ES-I3 (cell line): ENCODE measurements around the gene EXOC3L4.
A peak's percentile ranks its signal among the peaks of the same experiment; 100 is the strongest.

Source experiments
- H3K36me3 ChIP-seq: 2 replicates; pipeline ENCODE4 v1.6.1; 2013; ENCODE audit warnings: mild to moderate bottlenecking, low read length, control low read depth, moderate library complexity; ENCODE audit not compliant: insufficient read depth
- H3K4me1 ChIP-seq: 2 replicates; pipeline ENCODE4 v1.6.1; 2013; ENCODE audit warnings: mild to moderate bottlenecking, control low read depth, low read length; ENCODE audit not compliant: insufficient read depth
- H3K9ac ChIP-seq: 2 replicates; pipeline ENCODE4 v1.6.1; 2013; ENCODE audit warnings: low read depth, mild to moderate bottlenecking, low read length, moderate library complexity
- H3K9me3 ChIP-seq: 2 replicates; pipeline ENCODE4 v1.6.1; 2013; ENCODE audit warnings: mild to moderate bottlenecking, low read length, moderate library complexity; ENCODE audit not compliant: control insufficient read depth, insufficient read depth

EXOC3L4 gene

DNA sequence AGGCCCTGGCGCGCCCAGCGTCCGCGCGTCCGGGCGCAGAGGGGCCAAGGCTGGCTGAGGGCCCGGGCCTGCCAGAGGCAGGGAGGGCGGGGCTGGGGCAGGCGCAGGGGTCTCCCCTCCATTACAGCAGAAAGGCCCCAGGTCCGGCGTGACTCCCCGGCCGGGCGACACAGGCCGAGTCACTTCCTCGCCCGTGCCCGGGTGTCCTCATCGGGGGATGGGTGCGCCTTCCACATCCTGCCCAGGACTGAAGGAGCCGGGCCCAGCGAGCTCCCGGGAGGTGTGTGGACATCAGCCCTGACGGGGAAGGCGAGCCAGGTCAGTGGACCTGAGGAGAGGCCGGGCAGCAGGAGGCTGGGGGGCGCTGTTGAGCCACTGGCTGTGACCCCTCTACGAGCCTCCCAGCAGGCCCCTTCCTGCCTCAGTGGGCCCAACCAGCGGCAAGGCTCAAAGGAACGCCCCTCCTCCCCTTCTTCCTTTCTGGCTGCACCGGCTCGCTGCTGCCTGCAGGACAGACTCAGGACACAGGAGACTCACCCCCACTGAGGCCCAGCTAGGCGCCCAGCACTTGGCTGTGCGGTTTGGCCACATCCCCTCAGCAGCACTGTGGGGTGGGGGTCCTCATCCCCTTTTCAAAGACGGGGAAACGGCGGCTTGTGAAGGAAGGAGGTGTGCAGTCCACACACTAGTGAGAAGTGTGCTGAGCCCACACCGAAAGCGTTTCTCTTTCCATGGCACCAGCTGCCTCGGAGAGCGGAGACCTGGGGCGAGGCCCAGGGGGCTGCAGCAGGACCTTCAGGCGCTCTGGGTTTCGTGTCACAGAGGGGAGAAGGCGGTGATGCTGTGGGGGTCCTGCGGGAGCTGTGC is 29.3 kb downstream of the EXOC3L4 start:
- Histone ChIP-seq H3K36me3 (no peaks in the 10 kb centered on the region; the same call in 1 of the 2 replicates), H3K9me3 (no peaks in the 10 kb centered on the region), H3K4me1 (peaks cover 11% of the 10 kb centered on the region; the same call in 1 of the 2 replicates), H3K9ac (peak overlapping the region; percentile 51; the same call in 1 of the 2 replicates)

DNA sequence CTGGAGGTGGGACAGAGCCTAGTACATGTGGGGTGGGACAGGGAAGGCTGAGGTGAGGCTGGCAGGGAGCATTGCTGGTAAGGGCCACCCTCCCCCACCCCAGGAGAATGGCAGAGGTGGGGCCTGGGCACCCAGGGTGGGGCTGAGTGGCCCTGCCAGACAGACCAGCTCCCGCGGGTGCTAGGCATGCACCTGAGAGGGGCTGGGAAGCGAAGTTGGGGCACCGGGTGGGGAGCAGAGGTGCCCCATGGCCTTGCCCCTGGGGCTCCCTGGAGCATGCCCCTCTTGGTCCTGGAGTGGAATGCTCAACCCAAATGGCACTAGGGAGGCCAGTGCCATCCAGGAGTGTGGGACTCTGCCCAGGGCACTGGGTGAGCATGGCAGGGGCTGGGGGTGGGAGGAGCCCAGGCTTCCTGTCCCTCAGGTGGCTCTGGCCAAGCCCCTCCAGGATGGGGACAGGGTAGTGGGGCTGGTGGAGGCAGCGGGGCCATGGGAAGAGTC is 30.0 kb downstream of the EXOC3L4 start:
- Histone ChIP-seq H3K4me1 (peaks cover 11% of the 10 kb centered on the region; the same call in 1 of the 2 replicates), H3K9me3 (no peaks in the 10 kb centered on the region), H3K9ac (no peak overlapping the region), H3K36me3 (no peaks in the 10 kb centered on the region; the same call in 1 of the 2 replicates)

DNA sequence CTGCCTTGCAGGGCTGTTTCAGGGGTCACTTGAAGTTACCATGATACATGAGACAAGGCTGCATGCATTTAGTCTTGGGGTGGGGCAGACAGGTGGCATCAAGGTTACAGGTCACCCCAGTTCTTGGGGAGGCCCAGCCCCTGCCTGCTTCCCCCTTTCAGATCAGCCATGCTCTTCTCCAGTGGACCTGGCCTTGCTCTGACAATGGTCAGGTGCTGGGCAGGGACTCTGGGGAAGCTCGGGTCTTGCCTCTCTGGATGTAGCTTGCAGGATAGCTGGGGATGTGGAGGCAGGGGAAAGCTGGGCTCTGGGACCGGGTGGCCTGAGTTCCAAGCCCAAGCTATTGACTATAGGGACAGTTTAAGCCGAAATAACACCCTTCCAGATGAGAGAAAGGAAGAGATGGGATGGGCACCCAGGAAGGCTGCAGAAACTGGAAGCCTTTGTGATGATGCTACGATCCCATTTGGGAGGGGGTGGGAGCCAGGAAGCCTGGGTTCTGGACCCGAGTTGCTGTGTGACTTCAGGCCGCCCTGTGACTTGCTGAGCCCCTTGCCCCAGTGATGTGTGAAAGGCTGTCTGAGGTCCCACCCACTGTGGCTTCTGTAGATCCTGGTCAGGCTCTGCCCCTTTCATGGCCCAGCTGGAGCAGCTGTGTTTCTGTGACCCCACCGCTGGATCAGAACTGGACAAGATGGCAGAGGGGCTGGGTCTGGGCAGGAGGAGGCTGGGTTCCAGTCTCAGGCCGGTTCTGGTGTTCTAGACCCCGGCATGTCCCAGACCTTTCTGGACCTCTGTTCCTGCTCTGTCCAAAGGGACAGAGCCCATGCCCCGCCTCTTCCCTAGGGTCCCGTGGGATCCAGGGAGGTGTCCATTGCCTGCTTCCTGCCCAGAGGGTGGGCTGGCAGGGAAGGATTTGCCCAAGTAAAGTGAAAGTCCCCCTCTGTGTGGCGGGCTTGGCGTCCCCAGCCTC is 30.9 kb downstream of the EXOC3L4 start:
- Histone ChIP-seq H3K9ac (no peak overlapping the region), H3K4me1 (peaks cover 11% of the 10 kb centered on the region; the same call in 1 of the 2 replicates)

DNA sequence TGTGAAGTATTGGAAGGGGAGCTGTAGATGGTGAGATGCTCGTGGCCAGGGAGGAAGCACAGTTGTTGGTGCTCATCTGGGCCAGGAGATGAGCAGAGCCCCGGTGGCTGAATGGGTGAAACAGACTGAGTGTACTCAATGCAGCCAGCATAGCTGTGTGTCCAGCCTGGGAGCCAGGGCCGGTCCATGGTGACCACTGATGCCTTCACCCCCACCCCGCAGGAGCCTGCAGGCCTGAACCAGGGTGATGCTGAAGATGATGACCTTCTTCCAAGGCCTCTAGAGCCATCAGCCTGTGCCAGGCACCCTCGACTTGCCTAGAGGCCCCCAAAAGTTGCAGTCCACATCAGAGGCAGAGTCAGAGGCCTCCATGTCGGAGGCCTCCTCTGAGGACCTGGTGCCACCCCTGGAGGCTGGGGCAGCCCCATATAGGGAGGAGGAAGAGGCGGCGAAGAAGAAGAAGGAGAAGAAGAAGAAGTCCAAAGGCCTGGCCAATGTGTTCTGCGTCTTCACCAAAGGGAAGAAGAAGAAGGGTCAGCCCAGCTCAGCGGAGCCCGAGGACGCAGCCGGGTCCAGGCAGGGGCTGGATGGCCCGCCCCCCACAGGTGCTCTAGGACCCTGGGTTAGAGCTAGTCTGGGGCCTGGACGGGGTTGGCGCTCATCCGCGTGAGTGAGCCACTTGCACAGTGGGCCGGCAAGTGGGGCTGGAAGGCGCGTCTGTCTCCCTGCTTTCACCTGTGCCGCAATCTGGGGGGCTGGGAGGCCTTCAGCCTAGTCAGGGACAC is 31.8 kb downstream of the EXOC3L4 start:
- Histone ChIP-seq H3K9ac (no peak overlapping the region), H3K36me3 (no peaks in the 10 kb centered on the region; the same call in 1 of the 2 replicates), H3K9me3 (no peaks in the 10 kb centered on the region), H3K4me1 (peaks cover 7% of the 10 kb centered on the region; the same call in 1 of the 2 replicates)

More for the DNA sequence above, 30.9 kb downstream of the EXOC3L4 start:
- Histone ChIP-seq H3K36me3 (no peaks in the 10 kb centered on the region; the same call in 1 of the 2 replicates), H3K9me3 (no peaks in the 10 kb centered on the region)

DNA sequence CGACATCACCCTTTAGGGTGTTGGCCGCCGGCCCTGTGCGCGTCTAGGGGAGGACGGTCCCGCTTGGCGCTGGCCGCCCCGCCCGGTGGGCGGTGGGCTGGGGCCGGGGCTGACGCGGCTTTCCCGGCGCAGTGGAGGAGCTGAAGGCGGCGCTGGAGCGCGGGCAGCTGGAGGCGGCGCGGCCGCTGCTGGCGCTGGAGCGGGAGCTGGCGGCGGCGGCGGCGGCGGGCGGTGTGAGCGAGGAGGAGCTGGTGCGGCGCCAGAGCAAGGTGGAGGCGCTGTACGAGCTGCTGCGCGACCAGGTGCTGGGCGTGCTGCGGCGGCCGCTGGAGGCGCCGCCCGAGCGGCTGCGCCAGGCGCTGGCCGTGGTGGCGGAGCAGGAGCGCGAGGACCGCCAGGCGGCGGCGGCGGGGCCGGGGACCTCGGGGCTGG is 32.4 kb downstream of the EXOC3L4 start:
- no peak overlapping the region for H3K9ac ChIP-seq
- H3K36me3 ChIP-seq, result no peaks in the 10 kb centered on the region; the same call in 1 of the 2 replicates
- H3K9me3 ChIP-seq, result no peaks in the 10 kb centered on the region
- H3K4me1 ChIP-seq, result peaks cover 4% of the 10 kb centered on the region; the same call in 1 of the 2 replicates

DNA sequence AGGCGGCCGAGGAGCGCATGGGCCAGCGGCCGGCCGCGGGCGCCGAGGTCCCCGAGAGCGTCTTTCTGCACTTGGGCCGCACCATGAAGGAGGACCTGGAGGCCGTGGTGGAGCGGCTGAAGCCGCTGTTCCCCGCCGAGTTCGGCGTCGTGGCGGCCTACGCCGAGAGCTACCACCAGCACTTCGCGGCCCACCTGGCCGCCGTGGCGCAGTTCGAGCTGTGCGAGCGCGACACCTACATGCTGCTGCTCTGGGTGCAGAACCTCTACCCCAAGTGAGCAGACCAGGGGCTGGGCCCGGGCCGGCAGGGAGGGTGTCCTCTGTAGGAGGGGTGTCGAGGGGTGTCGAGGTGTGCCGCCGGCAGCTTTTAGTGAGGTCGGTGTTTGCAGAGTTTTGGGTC is 32.8 kb downstream of the EXOC3L4 start:
- no peak overlapping the region for H3K9ac ChIP-seq
- H3K9me3 ChIP-seq, result no peaks in the 10 kb centered on the region

DNA sequence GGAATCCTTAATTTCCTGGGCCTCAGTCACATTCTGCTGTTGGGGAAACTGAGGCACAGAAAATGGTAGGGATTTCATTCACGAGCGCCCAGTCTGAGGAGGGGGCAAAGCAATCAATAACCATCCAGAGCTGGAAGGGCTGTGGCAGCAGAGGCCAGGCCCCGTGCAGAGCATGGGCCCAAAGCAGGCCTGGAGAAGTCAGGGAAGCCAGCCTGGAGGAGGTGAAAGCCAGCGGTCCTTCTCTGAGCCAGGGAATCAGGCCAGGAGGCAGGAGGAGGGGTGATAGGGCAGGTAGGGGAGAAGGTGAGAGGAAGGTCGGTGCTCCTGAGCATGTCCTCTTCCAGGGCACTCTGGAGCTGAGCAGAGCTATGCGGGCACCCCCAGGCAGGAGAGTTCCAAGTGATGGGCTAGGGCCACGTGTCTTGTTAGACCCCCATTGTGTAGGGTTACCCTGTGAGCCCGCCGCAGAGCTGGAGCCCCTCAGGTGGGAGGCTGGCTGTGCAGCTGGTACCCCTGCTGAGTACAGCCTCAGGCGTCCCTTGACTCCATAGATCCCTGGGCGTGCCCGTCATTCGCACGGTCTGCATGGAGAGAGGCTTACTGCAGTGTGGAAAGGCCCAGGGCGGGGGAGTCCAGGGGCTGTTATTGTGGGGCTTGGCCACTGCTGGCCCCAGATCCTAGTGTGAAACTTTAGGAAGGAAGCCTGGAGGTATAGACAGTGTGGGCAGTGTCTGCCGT is 33.5 kb downstream of the EXOC3L4 start:
- no peaks in the 10 kb centered on the region for H3K9me3 ChIP-seq
- no peak overlapping the region for H3K9ac ChIP-seq
- H3K36me3 ChIP-seq, result peaks cover 4% of the 10 kb centered on the region; the same call in 1 of the 2 replicates
- H3K4me1 ChIP-seq, result peaks cover 4% of the 10 kb centered on the region; the same call in 1 of the 2 replicates

More for the DNA sequence above, 32.8 kb downstream of the EXOC3L4 start:
- peaks cover 4% of the 10 kb centered on the region; the same call in 1 of the 2 replicates for H3K4me1 ChIP-seq
- no peaks in the 10 kb centered on the region; the same call in 1 of the 2 replicates for H3K36me3 ChIP-seq

DNA sequence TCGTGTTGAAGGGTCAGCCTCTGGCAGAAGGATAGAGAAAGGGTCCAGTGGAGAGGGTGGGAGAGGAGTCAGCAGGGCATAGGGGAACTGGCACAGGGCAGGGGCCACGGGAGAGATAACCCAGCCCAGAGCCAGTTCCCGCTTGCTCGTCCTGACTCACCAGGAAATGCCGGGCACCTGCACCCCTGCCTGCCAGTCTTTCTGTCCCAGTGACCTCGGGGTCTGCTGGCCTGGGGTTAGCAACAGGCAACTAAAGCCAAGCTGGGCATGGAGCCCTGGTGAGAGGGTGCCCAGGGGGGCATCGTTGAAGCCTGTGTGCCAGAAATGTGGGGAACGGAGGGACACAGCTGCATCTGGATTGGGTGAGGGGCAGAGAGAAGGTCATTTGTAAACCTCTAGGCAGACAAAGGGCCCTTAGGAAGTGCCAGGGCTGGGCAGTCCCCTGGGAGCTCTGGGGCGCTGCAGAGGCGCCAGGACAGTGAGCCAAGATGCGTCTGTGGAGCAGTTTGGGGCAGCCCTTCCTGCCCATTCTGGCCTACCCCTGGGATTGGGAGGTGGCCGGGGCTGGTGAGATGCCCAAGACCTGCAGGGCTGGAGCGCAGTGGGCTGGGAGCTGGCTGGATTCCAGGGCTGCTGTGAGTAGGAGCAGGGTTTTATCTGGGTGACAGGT is 34.2 kb downstream of the EXOC3L4 start:
- Histone ChIP-seq H3K9ac (no peak overlapping the region), H3K36me3 (peaks cover 4% of the 10 kb centered on the region; the same call in 1 of the 2 replicates), H3K9me3 (no peaks in the 10 kb centered on the region), H3K4me1 (peaks cover 4% of the 10 kb centered on the region; the same call in 1 of the 2 replicates)

DNA sequence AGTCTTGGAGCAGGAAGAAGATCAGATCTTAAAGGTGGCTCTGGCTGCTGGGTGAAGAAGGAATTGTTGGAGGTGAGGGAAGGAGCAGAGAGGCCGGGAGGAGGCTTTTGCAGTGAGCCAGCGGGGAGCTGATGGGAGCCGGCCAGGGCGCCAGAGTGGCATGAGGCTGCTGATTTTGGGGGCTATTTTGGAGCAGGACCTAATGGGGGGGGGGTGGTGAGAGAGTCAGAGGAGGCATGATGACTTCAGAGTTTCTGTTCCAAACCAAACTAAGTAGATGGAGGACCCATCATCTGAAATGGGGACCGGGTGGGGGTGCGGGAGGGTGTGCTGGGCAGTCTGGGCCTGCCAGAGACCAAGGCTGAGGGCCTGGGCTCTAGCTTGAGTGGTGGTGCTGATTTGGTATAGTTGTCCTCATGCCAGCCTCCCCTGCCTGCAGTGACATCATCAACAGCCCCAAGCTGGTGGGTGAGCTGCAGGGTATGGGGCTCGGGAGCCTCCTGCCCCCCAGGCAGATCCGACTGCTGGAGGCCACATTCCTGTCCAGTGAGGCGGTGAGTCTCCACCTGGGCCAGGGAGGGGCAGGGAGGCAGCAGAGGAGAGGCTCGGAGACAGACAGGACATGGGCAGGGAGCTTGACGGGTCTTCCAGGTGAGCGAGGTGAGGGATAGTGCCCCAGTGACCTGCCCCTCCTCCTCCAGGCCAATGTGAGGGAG is 34.9 kb downstream of the EXOC3L4 start:
- Histone ChIP-seq H3K36me3 (peaks cover 4% of the 10 kb centered on the region; the same call in 1 of the 2 replicates), H3K9ac (no peak overlapping the region), H3K4me1 (no peaks in the 10 kb centered on the region; the same call in 1 of the 2 replicates), H3K9me3 (no peaks in the 10 kb centered on the region)

DNA sequence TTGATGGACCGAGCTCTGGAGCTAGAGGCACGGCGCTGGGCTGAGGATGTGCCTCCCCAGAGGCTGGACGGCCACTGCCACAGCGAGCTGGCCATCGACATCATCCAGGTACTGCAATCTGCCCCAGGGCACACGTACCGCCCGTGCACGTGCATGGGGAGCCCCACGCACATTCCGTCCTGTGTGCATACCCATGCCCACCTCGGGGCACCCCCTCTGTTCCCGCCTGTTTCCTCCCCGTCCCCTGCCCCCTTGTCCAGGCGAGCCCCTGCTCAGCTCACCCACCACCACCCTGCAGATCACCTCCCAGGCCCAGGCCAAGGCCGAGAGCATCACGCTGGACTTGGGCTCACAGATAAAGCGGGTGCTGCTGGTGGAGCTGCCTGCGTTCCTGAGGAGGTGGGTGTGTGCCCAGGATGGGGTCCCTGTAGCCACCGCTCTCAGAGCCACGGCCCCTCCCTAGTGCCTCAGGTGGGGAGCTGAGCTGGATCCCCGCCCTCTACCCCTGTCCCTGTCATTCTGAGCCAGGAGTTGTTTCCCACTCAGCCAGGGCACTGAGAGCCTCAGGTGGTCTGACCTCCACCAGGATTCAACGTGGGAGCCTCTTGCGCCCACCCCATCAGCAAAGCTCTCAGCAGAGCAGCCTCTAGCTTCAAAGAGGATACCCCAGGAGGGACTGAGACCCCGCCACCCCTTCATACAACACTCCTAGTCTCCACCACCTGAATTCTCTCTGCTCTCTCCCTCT is 35.7 kb downstream of the EXOC3L4 start:
- Histone ChIP-seq H3K4me1 (no peaks in the 10 kb centered on the region; the same call in 1 of the 2 replicates), H3K36me3 (peaks cover 4% of the 10 kb centered on the region; the same call in 1 of the 2 replicates), H3K9ac (no peak overlapping the region), H3K9me3 (no peaks in the 10 kb centered on the region)

DNA sequence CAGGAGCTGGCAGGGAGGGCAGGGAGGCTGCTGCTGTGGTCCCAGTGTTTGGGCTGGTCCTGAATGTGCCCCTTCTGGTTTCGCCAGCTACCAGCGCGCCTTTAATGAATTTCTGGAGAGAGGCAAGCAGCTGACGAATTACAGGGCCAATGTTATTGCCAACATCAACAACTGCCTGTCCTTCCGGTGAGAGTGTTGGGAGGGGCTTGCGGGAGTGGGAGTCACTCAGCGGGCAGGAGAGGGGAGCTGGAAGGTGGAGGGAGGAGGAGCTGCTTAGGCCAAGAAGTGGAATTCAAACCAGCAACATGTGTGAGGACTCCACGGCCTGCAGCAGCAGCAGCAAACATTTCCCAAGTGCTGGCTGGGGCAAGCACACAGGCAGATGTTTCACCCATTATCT is 36.4 kb downstream of the EXOC3L4 start:
- no peaks in the 10 kb centered on the region for H3K9me3 ChIP-seq
- peaks cover 4% of the 10 kb centered on the region; the same call in 1 of the 2 replicates for H3K36me3 ChIP-seq
- no peaks in the 10 kb centered on the region; the same call in 1 of the 2 replicates for H3K4me1 ChIP-seq
- H3K9ac ChIP-seq, result no peak overlapping the region
